Activated T-helper 17 cell treated with anti-CD3 and anti-CD28 coated beads, Interleukin-2, amount 50 U/mL, for 72 hours (primary cell): ENCODE data around the gene NCK2. TPM values are rescaled to one million over a fixed set of nuclear protein-coding genes. Genes with fewer than 3 reads are reported as not detected.

Source experiments
- ATAC-seq: fragments of 150-1000 bp; cut with Tn5 transposase; replicated peaks from 2 replicates; pipeline ENCODE4 v1.10.0; 2021; ENCODE audit warnings: mild to moderate bottlenecking, moderate library complexity
- H3K27ac Mint-ChIP-seq: one replicate; pipeline ENCODE4 v1.8.0; 2022; ENCODE audit warnings: mixed read lengths
- H3K27me3 Mint-ChIP-seq: one replicate; pipeline ENCODE4 v1.8.0; 2022; ENCODE audit warnings: mixed read lengths
- H3K36me3 Mint-ChIP-seq: one replicate; pipeline ENCODE4 v1.8.0; 2022; ENCODE audit warnings: low read depth, mild to moderate bottlenecking, mixed read lengths
- H3K4me1 Mint-ChIP-seq: one replicate; pipeline ENCODE4 v1.8.0; 2022; ENCODE audit warnings: mixed read lengths
- H3K4me3 Mint-ChIP-seq: one replicate; pipeline ENCODE4 v1.8.0; 2022; ENCODE audit warnings: mild to moderate bottlenecking, mixed read lengths
- H3K9me3 Mint-ChIP-seq: one replicate; pipeline ENCODE4 v1.8.0; 2022; ENCODE audit warnings: mixed read lengths
- total RNA-seq, 2 donors: library from RNA; stranded (reverse); gene quantifications; one replicate each; pipeline ENCODE4 v1.2.3, GENCODE V29; 2022

The NCK2 gene
- total RNA-seq, 2 donors from 2014 or later: 75.4 to 85.4 TPM

- Mint-ChIP-seq H3K27me3 (no peaks in the 10 kb centered on the region), H3K9me3 (peaks cover 4% of the 10 kb centered on the region), H3K27ac (peak overlapping the region; percentile 74), H3K4me3 (peak overlapping the region; percentile 29), H3K4me1 (peaks cover 68% of the 10 kb centered on the region), H3K36me3 (peaks cover 88% of the 10 kb centered on the region)
- peak; percentile 91 for ATAC-seq
Observed at GRCh38 chr2:105827351-105828096, 82.8 kb downstream of the NCK2 start.

GRCh38 chr2:105828558-105828957, 83.8 kb downstream of the NCK2 start:
- peaks cover 6% of the 10 kb centered on the region for H3K9me3 Mint-ChIP-seq
- H3K27me3 Mint-ChIP-seq: no peaks in the 10 kb centered on the region
- peak overlapping the region; percentile 29 for H3K4me3 Mint-ChIP-seq
- peak; percentile 23 for ATAC-seq
- peaks cover 63% of the 10 kb centered on the region for H3K4me1 Mint-ChIP-seq
- H3K27ac Mint-ChIP-seq: peak overlapping the region; percentile 74
- H3K36me3 Mint-ChIP-seq: peaks cover 88% of the 10 kb centered on the region

- Mint-ChIP-seq H3K27me3 (no peaks in the 10 kb centered on the region), H3K9me3 (peaks cover 15% of the 10 kb centered on the region), H3K27ac (peak overlapping the region; percentile 97), H3K4me3 (peak overlapping the region; percentile 72), H3K36me3 (peaks cover 77% of the 10 kb centered on the region), H3K4me1 (peaks cover 66% of the 10 kb centered on the region)
- ATAC-seq: no peak
Observed at GRCh38 chr2:105834931-105835330, 90.2 kb downstream of the NCK2 start.

DNA sequence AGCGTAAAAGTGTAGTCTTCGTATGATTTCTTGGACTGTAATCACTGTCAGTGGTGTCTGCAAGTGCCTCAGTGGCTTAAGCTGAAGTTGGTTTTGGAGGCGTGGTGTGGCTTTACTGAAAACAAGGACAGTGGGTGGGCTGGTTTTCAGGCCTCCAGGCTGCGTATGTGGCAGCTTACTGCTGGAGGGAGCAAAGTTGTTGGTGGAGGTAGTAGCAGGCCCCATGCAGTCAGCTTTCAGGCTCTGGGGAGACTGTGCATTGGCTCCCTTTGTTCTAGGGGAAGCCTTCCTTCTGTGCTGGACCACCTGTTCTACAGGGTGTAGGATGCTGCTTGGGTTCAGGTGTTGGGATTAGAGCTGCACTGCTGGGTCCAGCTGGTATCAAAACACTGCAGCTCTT, 91.6 kb downstream of the NCK2 start:
- no peak for ATAC-seq
- H3K27me3 Mint-ChIP-seq: no peaks in the 10 kb centered on the region
- H3K36me3 Mint-ChIP-seq: peaks cover 87% of the 10 kb centered on the region
- peaks cover 15% of the 10 kb centered on the region for H3K9me3 Mint-ChIP-seq
- H3K27ac Mint-ChIP-seq: peak overlapping the region; percentile 97
- H3K4me1 Mint-ChIP-seq: peaks cover 73% of the 10 kb centered on the region
- H3K4me3 Mint-ChIP-seq: peak overlapping the region; percentile 72

DNA sequence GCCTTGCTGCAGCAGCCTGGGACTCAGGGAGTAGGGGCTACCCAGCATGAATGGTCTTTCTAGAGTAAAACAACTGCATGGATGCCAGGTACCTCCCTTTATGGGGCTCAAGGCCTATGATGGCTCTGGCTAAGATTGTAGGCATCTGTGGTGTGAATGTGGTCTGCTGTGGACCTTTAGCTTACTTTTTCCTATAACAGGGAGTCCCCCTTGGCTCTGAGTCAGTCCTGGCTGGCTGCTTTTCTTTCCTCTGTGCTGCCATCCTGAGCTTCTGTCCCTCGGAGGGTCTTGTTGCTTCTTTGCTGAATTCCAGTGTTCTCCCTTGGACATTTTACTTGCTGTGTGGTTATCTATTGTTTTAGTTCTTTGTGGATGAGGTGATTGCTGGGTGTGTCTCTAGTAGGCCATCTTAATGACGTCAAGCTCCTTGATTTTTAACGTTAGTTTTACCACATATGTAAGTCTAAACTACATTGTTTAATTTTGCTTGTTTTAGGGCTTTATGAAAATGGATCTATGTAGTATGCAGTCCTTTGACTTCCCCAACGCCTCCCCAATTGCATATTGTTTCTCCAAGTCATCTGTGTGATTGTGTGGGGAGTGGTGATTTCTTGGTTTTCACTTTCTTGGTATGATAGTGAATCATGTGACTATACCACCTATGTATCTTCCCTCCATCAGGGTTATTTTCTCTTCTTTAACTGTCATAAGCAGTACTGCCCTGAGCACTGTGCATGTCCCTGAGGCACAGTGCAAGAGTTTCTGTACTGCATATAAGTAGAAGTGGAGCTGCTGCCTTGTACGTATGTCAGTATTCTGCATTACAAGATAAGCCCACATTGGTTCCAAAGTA, 92.4 kb downstream of the NCK2 start:
- H3K4me3 Mint-ChIP-seq: peak overlapping the region; percentile 72
- H3K27me3 Mint-ChIP-seq: no peaks in the 10 kb centered on the region
- ATAC-seq: peak; percentile 79
- peaks cover 75% of the 10 kb centered on the region for H3K4me1 Mint-ChIP-seq
- H3K9me3 Mint-ChIP-seq: peaks cover 15% of the 10 kb centered on the region
- peak overlapping the region; percentile 97 for H3K27ac Mint-ChIP-seq
- H3K36me3 Mint-ChIP-seq: peaks cover 86% of the 10 kb centered on the region

GRCh38 chr2:105839793-105840192, 95.1 kb downstream of the NCK2 start:
- H3K4me3 Mint-ChIP-seq: peak overlapping the region; percentile 50
- peaks cover 78% of the 10 kb centered on the region for H3K36me3 Mint-ChIP-seq
- H3K27me3 Mint-ChIP-seq: no peaks in the 10 kb centered on the region
- peaks cover 78% of the 10 kb centered on the region for H3K4me1 Mint-ChIP-seq
- peaks cover 10% of the 10 kb centered on the region for H3K9me3 Mint-ChIP-seq
- H3K27ac Mint-ChIP-seq: peak overlapping the region; percentile 69
- no peak for ATAC-seq

GRCh38 chr2:105840933-105841332, 96.2 kb downstream of the NCK2 start:
- Mint-ChIP-seq H3K36me3 (peaks cover 78% of the 10 kb centered on the region), H3K4me1 (peaks cover 70% of the 10 kb centered on the region), H3K9me3 (peaks cover 5% of the 10 kb centered on the region), H3K27me3 (no peaks in the 10 kb centered on the region), H3K27ac (peak overlapping the region; percentile 69), H3K4me3 (peak overlapping the region; percentile 50)
- ATAC-seq: peak; percentile 51

GRCh38 chr2:105841551-105841950, 96.8 kb downstream of the NCK2 start:
- Mint-ChIP-seq H3K27me3 (no peaks in the 10 kb centered on the region), H3K4me3 (peak overlapping the region; percentile 50), H3K4me1 (peaks cover 64% of the 10 kb centered on the region), H3K27ac (peak overlapping the region; percentile 69), H3K9me3 (no peaks in the 10 kb centered on the region), H3K36me3 (peaks cover 78% of the 10 kb centered on the region)
- ATAC-seq: no peak

GRCh38 chr2:105842555-105842954, 97.8 kb downstream of the NCK2 start:
- ATAC-seq: peak; percentile 16
- H3K4me1 Mint-ChIP-seq: peaks cover 59% of the 10 kb centered on the region
- peak overlapping the region; percentile 40 for H3K4me3 Mint-ChIP-seq
- no peaks in the 10 kb centered on the region for H3K27me3 Mint-ChIP-seq
- peak overlapping the region; percentile 68 for H3K27ac Mint-ChIP-seq
- peaks cover 80% of the 10 kb centered on the region for H3K36me3 Mint-ChIP-seq
- no peaks in the 10 kb centered on the region for H3K9me3 Mint-ChIP-seq

GRCh38 chr2:105843476-105844374, 99.0 kb downstream of the NCK2 start:
- peak overlapping the region; percentile 18 for H3K4me3 Mint-ChIP-seq
- H3K9me3 Mint-ChIP-seq: no peaks in the 10 kb centered on the region
- H3K36me3 Mint-ChIP-seq: peaks cover 89% of the 10 kb centered on the region
- H3K27ac Mint-ChIP-seq: peak overlapping the region; percentile 59
- no peak for ATAC-seq
- H3K4me1 Mint-ChIP-seq: peaks cover 53% of the 10 kb centered on the region
- no peaks in the 10 kb centered on the region for H3K27me3 Mint-ChIP-seq

- H3K4me1 Mint-ChIP-seq: peaks cover 30% of the 10 kb centered on the region
Observed at GRCh38 chr2:105845976-105846375, 101.3 kb downstream of the NCK2 start.

GRCh38 chr2:105847056-105847455, 102.3 kb downstream of the NCK2 start:
- H3K36me3 Mint-ChIP-seq: peaks cover 81% of the 10 kb centered on the region

More at GRCh38 chr2:105845976-105846375, 101.3 kb downstream of the NCK2 start:
- H3K27ac Mint-ChIP-seq: peak overlapping the region; percentile 31
- no peaks in the 10 kb centered on the region for H3K9me3 Mint-ChIP-seq
- H3K27me3 Mint-ChIP-seq: no peaks in the 10 kb centered on the region
- no peak overlapping the region for H3K4me3 Mint-ChIP-seq
- H3K36me3 Mint-ChIP-seq: peaks cover 83% of the 10 kb centered on the region
- no peak for ATAC-seq

GRCh38 chr2:105848367-105848766, 103.7 kb downstream of the NCK2 start:
- no peak for ATAC-seq
- no peaks in the 10 kb centered on the region for H3K9me3 Mint-ChIP-seq
- peak overlapping the region; percentile 73 for H3K27ac Mint-ChIP-seq
- H3K27me3 Mint-ChIP-seq: no peaks in the 10 kb centered on the region
- peaks cover 74% of the 10 kb centered on the region for H3K36me3 Mint-ChIP-seq
- peaks cover 29% of the 10 kb centered on the region for H3K4me1 Mint-ChIP-seq
- no peak overlapping the region for H3K4me3 Mint-ChIP-seq

More at GRCh38 chr2:105847056-105847455, 102.3 kb downstream of the NCK2 start:
- Mint-ChIP-seq H3K27me3 (no peaks in the 10 kb centered on the region), H3K4me1 (peaks cover 27% of the 10 kb centered on the region), H3K4me3 (no peak overlapping the region), H3K9me3 (no peaks in the 10 kb centered on the region), H3K27ac (peak overlapping the region; percentile 62)
- no peak for ATAC-seq
